Hematopoietic multipotent progenitor cell treated with erythropoietin and hydrocortisone succinate and interleukin-3 and kit ligand, for 6 days (in vitro differentiated cells): Measurements from ENCODE around the gene UGT2B28.
"Not testable (repeated sequence)": the region's sequence is repeated elsewhere in the genome, so short reads cannot be mapped to it uniquely, and the experiment has no call there.

Source experiments
- DNase-seq: peaks from one replicate; pipeline ENCODE4 v3.0.0-alpha.2; 2015

The UGT2B28 gene

GRCh38 chr4:69280081-69280480, at the start of gene UGT2B28:
Gene UGT2B28, plus strand, starts transcription at chr4:69280475. Its CDS starts 26 bp downstream, at chr4:69280501.
- not testable (repeated sequence) for DNase-seq

DNA sequence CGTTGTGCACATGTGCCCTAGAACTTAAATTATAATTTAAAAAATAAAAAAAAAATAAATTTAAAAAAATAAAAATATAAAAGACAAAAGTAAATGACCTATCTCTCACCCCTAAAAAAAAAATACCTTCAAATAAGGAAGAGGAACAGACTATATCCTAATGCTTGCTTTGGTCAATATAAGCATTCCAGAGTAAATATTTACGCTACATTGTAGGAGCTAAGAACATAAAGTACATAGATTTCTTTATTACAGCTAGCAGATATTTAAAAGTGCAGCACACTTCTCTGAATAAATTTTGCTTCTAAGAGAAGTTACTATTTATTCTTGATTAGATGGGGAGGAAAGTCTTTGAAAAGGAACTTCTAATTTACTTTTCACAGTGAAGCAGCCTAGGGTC, 41.2 kb upstream of the UGT2B28 start:
- DNase-seq, result no peak

- peak; percentile 84 for DNase-seq
Observed at GRCh38 chr4:69239557-69240168, 40.6 kb upstream of the UGT2B28 start.

GRCh38 chr4:69240787-69241186, 39.5 kb upstream of the UGT2B28 start:
- not testable (repeated sequence) for DNase-seq

DNA sequence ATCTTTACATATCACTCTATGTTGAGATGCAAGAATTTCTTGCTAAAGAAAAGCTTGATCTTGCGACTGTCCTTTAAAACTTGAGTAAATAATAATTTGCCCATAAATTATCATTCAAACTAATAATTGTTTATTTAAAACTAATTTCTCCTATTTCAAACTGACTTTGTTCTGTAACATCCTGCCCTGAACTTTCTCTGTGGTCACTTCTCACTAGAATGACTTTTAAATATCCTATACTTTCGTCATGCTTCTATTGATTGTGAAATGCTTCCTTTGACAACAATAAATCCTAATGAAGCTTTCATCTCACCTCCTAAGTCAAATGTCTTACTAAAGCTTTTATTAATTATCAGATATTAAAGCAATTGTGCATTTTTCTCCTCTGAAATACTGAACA, 38.5 kb upstream of the UGT2B28 start:
- peak; percentile 46 for DNase-seq

- peak; percentile 42 for DNase-seq
Observed at GRCh38 chr4:69242562-69243240, 37.6 kb upstream of the UGT2B28 start.

GRCh38 chr4:69250884-69251283, 29.4 kb upstream of the UGT2B28 start:
- DNase-seq, result not testable (repeated sequence)

- DNase-seq, result not testable (repeated sequence)
Observed at GRCh38 chr4:69253147-69253772, 27.0 kb upstream of the UGT2B28 start.

- DNase-seq, result not testable (repeated sequence)
Observed at GRCh38 chr4:69268612-69269011, 11.7 kb upstream of the UGT2B28 start.

DNA sequence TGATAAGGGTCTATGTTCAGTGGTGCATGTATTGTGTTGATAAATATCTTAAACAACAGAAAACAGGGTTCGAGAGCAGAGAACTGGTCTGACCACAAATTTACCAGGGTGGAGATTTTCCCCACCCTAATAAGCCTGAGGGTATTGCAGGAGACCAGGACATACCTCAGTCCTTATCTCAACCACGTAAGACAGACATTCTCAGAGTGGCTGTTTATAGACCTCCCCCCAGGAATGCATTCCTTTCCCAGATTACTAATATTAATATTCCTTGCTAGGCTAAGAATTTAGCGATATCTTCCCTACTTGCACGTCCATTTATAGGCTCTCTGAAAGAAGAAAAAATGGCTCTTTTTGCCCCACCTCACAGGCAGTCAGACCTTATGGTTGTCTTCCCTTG, 16.1 kb downstream of the UGT2B28 start:
- DNase-seq, result not testable (repeated sequence)

DNA sequence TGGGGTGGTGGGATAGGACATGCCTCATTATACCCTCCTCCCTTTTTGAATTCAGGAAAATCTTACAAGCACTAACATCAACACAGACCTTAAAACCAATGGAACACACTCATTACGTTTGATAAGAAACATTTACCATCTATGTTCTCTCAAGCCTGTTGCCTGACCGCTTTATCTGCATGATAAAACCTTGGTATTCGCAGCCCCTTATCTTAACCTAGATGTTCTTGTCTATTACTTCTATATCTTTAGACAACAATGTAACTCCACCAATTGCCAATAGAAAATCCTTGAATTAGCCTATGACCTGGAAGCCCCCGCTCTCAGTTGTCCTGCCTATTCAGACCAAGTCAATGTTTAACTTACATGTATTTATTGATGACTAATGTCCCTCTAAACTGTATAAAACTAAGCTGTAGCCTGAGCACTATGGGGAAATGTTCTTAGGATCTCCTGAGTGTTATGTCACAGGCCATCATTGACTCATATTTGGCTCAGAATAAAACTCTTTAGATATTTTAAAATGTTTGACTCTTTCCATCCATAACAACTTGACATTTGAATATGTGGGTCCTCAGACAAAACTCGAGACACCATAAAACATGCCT, 28.3 kb downstream of the UGT2B28 start:
- DNase-seq, result peak; percentile 54

DNA sequence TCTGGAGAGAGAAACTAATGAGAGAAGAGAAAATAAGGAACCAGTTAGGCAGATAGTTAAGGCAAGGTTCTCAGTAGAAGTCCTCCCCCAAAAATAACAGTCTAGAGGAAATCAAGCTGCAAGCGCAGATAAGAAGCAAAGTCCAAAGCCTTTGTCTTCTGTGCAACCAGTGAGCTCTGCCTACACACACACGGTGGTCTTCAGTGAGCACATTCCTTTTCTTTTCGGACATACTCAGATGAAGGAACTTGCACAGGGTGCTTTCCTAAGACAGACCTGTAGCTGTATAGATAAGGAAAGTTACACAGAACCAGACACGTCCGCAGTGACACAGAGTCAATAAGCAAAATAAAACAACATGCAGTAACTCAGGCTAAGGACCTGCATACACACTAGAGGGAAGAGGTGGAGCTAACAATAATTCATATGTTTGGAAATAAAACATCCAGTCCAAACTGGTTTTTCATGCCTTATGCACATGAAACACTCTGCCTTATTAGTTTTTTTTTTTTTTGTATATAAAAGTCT, 29.3 kb downstream of the UGT2B28 start:
- DNase-seq, result peak; percentile 92

GRCh38 chr4:69310262-69310661, 30.0 kb downstream of the UGT2B28 start:
- not testable (repeated sequence) for DNase-seq

DNA sequence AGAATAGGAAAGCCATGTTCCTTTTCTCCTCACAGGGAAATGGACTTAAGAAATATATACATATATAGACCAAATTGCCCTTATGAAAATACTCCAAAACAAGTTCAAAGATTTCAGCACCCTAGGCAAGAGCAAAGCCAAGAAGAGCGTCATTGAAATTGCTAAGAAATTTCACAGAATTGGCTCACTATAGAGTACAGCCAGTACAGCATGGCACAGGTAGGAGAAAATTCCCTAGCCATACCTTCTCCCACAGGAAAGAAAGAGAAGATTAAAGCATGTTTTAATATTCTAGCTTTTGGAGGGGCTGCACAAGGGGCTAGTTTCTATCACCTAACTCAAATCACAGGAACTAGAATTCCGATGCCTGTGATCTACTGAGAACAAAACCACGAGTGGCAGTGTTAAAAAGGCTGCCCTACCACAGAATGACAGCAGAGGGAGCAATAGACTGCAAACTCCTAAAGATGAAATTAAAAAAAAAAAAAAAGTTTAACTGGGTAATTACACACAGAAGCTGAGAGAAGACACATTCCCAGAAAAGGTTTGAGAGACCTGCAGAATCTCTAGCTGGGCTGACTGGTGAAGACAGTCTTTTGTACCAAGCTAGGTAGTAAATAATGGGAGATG, 37.5 kb downstream of the UGT2B28 start:
- peak; percentile 71 for DNase-seq

- DNase-seq, result no peak
Observed at GRCh38 chr4:69321153-69321729, 41.0 kb downstream of the UGT2B28 start.

- peak; percentile 88 for DNase-seq
Observed at GRCh38 chr4:69322055-69322454, 41.8 kb downstream of the UGT2B28 start.

DNA sequence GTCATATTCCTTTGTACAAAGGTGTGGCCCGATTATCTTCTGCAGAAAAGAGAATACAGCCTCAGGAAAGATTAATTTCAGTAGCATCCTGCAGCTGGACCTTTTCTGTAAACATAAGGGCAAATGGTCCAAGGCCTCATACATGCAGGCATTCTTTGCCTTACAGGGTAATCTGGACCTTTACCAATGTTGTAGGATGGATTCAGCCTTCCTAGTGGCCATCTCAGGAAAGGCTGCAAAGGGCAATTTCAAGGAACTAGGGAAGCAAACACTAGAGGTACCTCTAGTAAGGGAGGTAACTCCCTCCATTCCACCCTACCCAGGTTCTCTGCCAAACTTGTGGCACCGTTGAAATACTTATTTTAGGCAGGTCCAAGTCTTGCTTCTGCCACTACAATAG, 43.0 kb downstream of the UGT2B28 start:
- no peak for DNase-seq

DNA sequence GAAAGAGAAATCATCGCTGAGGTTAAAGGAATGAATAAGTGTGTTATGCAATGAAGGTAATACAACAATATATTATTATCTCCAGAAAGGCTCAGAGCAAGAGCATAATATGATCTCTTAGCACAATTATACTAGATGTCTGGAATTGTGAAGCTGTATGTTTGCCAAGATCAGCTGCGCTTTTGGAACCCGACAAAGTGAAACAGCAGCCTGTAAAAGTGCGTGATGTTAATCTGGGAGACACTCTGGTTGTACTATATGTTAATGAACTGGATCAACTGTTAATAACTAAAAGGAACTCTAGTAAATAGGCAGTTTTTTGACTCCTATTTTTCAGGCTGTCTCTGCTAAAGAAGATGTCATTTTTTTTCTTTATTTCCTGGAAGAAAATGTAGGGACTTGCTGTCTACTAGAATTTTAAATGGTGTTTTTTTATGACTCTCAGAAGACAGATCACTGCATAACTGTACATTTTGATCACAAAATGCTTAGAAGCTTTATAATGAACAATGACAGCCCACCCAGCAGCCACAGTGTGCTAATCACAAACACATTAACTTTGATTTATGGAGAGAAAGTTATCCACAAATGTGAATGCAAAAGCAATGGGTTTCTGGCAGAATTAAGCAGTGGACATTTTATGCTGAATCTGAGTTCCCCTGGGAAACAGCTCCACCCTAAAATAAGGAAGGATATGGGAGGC, 50.2 kb downstream of the UGT2B28 start:
- DNase-seq, result no peak

GRCh38 chr4:69331304-69331703, 51.0 kb downstream of the UGT2B28 start:
- not testable (repeated sequence) for DNase-seq

DNA sequence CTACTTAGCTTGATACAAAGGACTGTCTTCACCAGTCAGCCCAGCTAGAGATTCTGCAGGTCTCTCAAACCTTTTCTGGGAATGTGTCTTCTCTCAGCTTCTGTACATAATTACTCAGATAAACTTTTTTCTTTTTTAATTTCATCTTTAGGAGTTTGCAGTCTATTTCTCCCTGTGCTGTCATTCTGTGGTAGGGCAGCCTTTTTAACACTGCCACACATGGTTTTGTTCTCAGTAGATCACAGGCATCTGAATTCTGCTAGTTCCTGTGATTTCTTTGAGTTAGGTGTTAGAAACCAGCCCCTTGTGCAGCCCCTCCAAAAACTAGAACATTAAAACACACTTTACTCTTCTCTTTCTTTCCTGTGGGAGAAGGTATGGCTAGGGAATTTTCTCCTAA, 55.2 kb downstream of the UGT2B28 start:
- peak; percentile 41 for DNase-seq

- DNase-seq, result not testable (repeated sequence)
Observed at GRCh38 chr4:69343114-69343513, 62.8 kb downstream of the UGT2B28 start.
